DMS153 treated with DMSO at 0.1 percent for 48 hours (cell line): ENCODE data around the gene PPIP5K1.
"Not testable (repeated sequence)": the region's sequence is repeated elsewhere in the genome, so short reads cannot be mapped to it uniquely, and the experiment has no call there.

ENCODE experiments used
- DNase-seq: peaks from one replicate; lab custom pipeline; 2025; ENCODE audit not compliant: unreplicated experiment; lab: John Stamatoyannopoulos, UW

Gene PPIP5K1

DNA sequence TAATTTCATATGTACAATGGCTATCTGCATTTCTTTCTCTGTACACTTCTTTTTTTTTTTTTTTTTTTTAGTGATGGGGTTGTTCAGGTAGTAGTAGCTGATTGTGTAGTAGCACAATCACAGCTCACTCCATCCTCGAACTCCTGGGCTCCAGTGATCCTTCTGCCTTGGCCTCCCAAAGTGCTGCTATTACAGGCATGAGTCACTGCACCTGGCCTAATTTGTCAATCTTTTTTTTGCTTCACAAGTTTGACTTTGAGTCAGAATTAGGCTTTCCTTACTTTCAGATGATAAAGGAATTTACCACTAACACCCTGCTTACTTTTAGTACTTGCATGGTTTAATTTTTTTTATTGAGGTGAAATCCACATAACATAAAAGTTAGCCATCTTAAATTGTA, 44.6 kb downstream of the PPIP5K1 start:
- DNase-seq, result no peak

DNA sequence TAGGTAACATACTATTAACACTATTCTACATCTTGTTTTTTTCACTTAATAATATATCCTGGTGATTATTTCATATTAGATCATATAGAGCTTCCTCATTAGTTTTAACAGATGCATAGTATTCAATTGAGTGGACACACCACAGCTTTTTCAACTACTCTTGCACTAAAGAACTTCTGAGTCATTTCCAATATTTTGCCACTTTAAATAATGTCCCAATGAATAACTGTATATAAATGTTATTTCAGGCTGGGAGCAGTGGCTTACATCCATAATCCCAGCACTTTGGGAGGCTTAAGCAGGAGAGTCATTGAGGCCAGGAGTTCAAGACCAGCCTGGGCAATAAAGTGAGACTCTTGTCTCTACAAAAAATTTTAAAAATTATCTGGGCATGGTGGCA, 45.7 kb downstream of the PPIP5K1 start:
- no peak for DNase-seq

DNA sequence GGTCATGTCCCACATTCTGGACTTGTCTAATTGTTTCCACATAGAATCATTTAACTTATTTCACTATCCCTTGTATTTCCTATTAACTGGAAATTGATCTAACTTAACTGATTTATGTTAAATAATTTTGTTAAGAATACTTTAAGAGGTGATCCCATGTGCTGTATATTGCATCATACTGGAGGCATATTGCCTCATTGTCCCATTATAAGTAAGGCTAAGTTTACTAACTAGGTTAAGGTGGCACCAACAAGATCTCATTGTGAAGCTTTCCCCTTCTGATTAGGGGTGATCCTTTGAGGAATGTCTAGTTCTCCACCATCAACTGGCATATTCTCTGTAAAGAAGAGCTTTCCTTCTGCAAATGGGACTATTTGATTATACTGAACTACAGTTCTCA, 48.2 kb downstream of the PPIP5K1 start:
- no peak for DNase-seq

DNA sequence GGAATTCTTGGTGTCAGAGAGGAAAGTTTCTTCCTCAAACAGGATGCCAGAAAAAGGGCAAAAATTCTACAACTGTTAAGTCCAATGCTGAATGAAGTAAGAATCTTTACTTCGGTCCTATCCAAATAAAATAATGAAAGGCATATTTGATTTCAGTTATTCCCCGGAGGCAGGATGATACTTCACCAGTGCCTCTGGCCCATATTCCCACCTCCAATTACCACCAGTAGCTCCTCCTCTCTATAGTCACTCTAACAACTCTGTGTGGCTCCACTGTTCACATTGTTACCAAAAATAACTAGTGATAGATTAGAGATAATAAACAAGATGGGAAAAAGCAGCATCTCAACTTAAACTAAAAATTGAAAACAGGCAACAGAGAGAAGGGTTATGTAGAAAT, 51.9 kb downstream of the PPIP5K1 start:
- no peak for DNase-seq

DNA sequence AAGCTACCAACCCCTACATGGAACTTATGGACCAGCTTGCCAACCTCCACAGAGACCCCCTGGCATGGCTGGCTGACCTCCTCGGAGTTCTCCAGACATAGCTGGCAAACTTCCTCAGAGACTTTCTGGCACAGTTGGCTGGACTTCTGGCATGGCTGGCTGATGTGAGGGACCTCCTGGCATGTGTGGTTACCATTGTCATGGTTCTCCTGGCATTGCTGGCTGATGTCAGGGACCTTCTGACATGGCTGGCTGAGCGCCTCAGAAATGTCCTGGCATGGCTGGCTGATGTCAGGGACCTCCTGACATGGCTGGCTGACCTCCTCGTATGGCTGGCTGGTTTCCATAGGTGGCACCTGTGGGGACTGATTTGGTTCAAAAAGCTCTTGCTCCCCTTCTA, 55.1 kb downstream of the PPIP5K1 start:
- no peak for DNase-seq

DNA sequence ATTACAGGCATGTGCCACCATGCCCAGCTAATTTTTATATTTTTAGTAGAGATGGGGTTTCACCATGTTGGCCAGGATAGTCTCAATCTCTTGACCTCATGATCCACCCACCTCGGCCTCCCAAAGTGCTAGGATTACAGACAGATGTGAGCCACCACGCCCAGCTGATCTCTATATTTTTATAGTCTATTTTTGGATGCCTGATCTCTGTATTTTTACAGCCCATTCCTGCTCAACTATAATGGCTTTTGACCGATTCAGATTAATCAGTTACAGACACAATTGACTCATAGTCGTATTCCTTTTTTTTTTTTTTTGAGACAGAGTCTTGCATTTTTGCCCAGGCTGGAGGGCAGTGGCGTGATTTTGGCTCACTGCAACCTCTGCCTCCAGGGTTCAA, 57.2 kb downstream of the PPIP5K1 start:
- DNase-seq, result not testable (repeated sequence)

DNA sequence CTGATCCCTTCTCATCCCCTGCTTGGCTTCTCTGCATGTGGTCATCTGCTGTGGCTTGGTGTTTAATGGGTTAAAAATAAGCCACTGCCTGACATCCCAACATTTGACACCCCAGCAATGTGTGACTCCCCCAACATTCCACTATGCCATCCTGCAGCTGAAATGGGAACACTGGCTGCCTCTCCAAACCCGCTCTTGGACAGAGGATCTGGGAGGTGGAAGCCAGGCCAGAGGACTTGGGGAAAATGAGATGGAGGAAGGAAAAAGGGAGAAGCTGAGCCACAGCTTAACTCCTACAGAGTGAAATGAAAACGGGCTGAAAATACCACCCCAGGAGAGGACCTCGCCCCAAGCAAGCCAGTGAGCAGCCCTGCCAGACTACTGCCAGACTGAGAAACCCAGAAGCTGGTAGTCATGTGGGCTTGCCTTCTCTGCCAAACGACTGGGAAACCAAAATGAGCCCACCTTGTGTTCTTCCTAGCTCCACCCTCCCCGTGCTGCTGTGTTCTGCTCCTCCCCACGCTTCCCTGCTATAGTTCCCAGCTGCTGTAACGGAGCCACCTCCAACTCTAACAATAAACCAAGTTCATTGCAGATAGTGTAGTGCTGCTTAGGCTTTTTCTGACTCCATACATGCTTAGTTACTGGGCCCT, 58.9 kb downstream of the PPIP5K1 start:
- DNase-seq, result no peak

DNA sequence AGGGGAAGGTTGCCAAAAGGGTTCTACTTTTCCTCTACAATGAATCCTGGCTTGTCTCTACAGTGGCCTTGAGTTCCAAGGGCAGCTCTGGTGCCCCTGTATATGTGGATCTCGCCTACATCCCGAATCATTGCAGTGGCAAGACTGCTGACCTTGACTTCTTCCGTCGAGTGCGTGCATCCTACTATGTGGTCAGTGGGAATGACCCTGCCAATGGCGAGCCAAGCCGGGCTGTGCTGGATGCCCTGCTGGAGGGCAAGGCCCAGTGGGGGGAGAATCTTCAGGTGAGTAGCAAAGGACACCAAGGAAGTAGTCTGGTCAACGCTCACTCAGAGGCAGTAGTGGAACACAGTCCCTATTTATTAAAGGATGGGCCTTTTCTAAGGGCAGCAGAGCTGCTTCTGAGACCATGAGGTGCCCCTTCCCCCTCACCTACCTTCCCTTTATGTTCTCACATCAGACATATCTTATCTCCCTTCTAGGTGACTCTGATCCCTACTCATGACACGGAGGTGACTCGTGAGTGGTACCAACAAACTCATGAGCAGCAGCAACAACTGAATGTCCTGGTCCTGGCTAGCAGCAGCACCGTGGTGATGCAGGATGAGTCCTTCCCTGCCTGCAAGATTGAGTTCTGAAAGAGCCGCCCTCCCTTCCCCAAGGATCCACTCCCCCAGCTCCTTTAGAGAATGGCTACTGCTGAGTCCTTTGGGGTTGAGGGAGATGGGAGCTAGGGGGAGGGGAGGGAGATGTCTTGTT, 60.2 kb downstream of the PPIP5K1 start:
- no peak for DNase-seq

DNA sequence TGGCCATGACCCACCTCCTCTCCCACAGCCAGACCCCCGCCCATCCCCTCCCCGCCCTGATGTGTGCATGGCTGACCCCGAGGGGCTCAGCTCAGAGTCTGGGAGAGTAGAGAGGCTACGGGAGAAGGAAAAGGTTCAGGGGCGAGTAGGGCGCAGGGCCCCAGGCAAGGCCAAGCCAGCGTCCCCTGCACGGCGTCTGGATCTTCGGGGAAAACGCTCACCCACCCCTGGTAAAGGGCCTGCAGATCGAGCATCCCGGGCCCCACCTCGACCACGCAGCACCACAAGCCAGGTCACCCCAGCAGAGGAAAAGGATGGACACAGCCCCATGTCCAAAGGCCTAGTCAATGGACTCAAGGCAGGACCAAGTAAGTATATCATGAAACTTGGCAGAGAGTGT, 60.9 kb downstream of the PPIP5K1 start:
- no peak for DNase-seq

DNA sequence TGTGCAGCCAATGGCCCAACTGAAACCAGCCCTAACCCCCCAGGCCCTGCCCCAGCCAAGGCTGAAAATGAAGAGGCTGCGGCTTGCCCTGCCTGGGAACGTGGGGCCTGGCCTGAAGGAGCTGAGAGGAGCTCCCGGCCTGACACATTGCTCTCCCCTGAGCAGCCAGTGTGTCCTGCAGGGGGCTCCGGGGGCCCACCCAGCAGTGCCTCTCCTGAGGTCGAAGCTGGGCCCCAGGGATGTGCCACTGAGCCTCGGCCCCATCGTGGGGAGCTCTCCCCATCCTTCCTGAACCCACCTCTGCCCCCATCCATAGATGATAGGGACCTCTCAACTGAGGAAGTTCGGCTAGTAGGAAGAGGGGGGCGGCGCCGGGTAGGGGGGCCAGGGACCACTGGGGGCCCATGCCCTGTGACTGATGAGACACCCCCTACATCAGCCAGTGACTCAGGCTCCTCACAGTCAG, 61.4 kb downstream of the PPIP5K1 start:
- DNase-seq, result no peak

DNA sequence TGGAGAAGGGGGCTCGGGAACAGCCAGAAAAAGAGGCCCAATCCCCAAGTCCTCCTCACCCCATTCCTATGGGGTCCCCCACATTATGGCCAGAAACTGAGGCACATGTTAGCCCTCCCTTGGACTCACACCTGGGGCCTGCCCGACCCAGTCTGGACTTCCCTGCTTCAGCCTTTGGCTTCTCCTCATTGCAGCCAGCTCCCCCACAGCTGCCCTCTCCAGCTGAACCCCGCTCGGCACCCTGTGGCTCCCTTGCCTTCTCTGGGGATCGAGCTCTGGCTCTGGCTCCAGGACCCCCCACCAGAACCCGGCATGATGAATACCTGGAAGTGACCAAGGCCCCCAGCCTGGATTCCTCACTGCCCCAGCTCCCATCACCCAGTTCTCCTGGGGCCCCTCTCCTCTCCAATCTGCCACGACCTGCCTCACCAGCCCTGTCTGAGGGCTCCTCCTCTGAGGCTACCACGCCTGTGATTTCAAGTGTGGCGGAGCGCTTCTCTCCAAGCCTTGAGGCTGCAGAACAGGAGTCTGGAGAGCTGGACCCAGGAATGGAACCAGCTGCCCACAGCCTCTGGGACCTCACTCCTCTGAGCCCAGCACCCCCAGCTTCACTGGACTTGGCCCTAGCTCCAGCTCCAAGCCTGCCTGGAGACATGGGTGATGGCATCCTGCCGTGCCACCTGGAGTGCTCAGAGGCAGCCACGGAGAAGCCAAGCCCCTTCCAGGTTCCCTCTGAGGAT, 62.0 kb downstream of the PPIP5K1 start:
- DNase-seq, result no peak

DNA sequence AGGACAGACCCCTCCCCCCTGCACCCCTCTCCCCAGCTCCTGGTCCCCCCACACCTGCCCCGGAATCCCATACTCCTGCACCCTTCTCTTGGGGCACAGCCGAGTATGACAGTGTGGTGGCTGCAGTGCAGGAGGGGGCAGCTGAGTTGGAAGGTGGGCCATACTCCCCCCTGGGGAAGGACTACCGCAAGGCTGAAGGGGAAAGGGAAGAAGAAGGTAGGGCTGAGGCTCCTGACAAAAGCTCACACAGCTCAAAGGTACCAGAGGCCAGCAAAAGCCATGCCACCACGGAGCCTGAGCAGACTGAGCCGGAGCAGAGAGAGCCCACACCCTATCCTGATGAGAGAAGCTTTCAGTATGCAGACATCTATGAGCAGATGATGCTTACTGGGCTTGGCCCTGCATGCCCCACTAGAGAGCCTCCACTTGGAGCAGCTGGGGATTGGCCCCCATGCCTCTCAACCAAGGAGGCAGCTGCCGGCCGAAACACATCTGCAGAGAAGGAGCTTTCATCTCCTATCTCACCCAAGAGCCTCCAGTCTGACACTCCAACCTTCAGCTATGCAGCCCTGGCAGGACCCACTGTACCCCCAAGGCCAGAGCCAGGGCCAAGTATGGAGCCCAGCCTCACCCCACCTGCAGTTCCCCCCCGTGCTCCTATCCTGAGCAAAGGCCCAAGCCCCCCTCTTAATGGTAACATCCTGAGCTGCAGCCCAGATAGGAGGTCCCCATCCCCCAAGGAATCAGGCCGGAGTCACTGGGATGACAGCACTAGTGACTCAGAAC, 62.8 kb downstream of the PPIP5K1 start:
- DNase-seq, result no peak

DNA sequence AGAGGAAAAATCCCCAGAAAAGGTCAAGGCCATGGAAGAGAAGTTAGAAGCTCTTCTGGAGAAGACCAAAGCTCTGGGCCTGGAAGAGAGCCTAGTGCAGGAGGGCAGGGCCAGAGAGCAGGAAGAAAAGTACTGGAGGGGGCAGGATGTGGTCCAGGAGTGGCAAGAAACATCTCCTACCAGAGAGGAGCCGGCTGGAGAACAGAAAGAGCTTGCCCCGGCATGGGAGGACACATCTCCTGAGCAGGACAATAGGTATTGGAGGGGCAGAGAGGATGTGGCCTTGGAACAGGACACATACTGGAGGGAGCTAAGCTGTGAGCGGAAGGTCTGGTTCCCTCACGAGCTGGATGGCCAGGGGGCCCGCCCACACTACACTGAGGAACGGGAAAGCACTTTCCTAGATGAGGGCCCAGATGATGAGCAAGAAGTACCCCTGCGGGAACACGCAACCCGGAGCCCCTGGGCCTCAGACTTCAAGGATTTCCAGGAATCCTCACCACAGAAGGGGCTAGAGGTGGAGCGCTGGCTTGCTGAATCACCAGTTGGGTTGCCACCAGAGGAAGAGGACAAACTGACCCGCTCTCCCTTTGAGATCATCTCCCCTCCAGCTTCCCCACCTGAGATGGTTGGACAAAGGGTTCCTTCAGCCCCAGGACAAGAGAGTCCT, 63.6 kb downstream of the PPIP5K1 start:
- no peak for DNase-seq

DNA sequence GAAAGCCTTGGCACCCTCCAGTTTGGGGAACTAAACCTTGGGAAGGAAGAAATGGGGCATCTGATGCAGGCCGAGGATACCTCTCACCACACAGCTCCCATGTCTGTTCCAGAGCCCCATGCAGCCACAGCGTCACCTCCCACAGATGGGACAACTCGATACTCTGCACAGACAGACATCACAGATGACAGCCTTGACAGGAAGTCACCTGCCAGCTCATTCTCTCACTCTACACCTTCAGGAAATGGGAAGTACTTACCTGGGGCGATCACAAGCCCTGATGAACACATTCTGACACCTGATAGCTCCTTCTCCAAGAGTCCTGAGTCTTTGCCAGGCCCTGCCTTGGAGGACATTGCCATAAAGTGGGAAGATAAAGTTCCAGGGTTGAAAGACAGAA, 64.9 kb downstream of the PPIP5K1 start:
- no peak for DNase-seq

DNA sequence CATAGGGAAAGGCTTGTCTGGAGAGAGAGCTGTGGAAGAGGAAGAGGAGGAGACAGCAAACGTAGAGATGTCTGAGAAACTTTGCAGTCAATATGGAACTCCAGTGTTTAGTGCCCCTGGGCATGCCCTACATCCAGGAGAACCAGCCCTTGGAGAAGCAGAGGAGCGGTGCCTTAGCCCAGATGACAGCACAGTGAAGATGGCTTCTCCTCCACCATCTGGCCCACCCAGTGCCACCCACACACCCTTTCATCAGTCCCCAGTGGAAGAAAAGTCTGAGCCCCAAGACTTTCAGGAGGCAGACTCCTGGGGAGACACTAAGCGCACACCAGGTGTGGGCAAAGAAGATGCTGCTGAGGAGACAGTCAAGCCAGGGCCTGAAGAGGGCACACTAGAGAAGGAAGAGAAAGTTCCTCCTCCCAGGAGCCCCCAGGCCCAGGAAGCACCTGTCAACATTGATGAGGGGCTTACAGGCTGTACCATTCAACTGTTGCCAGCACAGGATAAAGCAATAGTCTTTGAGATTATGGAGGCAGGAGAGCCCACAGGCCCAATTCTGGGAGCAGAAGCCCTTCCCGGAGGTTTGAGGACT, 65.7 kb downstream of the PPIP5K1 start:
- DNase-seq, result no peak

DNA sequence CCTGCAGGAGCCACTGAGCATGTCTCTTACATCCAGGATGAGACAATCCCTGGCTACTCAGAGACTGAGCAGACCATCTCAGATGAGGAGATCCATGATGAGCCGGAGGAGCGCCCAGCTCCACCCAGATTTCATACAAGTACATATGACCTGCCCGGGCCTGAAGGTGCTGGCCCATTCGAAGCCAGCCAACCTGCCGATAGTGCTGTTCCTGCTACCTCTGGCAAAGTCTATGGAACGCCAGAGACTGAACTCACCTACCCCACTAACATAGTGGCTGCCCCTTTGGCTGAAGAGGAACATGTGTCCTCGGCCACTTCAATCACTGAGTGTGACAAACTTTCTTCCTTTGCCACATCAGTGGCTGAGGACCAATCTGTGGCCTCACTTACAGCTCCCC, 66.4 kb downstream of the PPIP5K1 start:
- DNase-seq, result no peak

DNA sequence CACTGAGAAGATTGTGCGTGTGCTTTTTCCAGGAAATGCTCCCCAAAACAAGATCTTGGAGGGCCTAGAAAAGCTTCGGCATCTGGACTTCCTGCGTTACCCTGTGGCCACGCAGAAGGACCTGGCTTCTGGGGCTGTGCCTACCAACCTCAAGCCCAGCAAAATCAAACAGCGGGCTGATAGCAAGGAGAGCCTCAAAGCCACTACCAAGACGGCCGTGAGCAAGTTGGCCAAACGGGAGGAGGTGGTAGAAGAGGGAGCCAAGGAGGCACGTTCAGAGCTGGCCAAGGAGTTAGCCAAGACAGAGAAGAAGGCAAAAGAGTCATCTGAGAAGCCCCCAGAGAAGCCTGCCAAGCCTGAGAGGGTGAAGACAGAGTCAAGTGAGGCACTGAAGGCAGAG, 67.8 kb downstream of the PPIP5K1 start:
- no peak for DNase-seq

DNA sequence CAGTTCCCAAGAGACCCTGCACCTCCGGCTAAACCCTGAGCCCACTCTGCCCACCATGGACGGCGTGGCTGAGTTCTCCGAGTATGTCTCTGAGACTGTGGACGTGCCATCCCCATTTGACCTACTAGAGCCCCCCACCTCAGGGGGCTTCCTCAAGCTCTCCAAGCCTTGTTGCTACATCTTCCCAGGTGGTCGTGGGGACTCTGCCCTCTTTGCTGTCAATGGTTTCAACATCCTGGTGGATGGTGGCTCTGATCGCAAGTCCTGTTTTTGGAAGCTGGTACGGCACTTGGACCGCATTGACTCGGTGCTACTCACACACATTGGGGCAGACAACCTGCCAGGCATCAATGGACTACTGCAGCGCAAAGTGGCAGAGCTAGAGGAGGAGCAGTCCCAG, 68.6 kb downstream of the PPIP5K1 start:
- no peak for DNase-seq

DNA sequence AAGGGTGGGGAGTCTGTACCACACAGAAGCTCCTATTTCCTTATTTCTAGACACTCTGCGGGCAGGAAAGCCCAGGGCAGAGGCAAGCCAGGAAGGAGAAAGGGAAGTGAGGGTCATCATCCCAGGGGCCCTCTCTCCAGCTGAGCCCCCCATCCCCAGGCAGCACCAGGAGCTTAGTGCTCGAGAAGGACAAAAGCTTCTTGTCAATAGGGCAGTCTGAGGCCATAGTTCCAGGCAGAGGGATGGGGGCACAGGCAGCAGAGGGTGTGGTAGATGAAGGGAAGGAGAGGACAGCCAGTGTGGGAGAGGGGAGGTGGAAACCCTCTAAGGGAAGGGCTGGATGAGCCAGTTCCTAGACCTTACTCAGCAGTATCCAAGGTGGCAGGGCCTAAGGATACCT, 69.9 kb downstream of the PPIP5K1 start:
- no peak for DNase-seq

DNA sequence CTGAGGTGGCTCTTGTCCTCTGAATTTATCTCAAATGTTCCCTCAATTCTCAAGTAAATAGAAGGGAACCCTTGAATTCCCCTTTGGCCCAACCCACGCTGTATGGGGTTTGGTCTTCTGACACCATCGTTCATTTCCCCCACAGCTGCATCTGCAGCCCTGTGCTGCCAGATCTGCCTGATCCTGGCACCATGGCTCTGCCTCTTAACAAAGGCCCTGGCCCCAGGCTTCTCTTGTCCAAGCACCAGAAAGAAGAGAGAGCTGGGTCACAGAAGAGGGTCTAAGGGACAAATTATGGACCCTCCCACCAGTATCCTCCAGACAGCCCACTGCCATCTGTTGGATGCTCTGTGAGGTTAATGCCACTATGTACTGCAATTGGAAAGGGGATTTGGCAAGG, 70.8 kb downstream of the PPIP5K1 start:
- no peak for DNase-seq
